HepG2 (cell line): ENCODE data around the gene RGS2. TPM values are rescaled to one million over a fixed set of nuclear protein-coding genes. Genes with fewer than 3 reads are reported as not detected.

ENCODE experiments used
- ATF7 ChIP-seq, 2 experiments: fragments of 450-650 bp in 1 of 2; sonication (generic) in 1 of 2; formaldehyde crosslinking in 1 of 2; IDR thresholded peaks; 2 replicates each; pipeline versions ENCODE4 v1.4.0 to v1.6.1; 2016 to 2020; ENCODE audit warnings: antibody characterized with exemption in 1 of 2, mild to moderate bottlenecking in 1 of 2, missing genetic modification reagents in 1 of 2
- CEBPG ChIP-seq: IDR thresholded peaks from 2 replicates; pipeline ENCODE4 v1.6.1; 2016
- REST ChIP-seq, 2 experiments: IDR thresholded peaks; 2 replicates each; pipeline ENCODE4 v1.6.1; 2011 to 2012; ENCODE audit warnings: low read length in 2 of 2, borderline replicate concordance in 1 of 2, low read depth in 1 of 2, mild to moderate bottlenecking in 1 of 2, moderate library complexity in 1 of 2
- SIN3B ChIP-seq: fragments of 150-350 bp; IDR thresholded peaks from 2 replicates; pipeline ENCODE4 v1.6.1; 2014; ENCODE audit warnings: low read length
- YEATS2 ChIP-seq: sonication (generic); formaldehyde crosslinking; IDR thresholded peaks from 2 replicates; pipeline ENCODE4 v1.4.0; 2020; ENCODE audit warnings: missing genetic modification reagents, borderline replicate concordance
- ZBTB20 ChIP-seq: sonication (generic); formaldehyde crosslinking; IDR thresholded peaks from 2 replicates; pipeline ENCODE4 v1.8.1; 2023; ENCODE audit warnings: missing genetic modification reagents, low read depth, mild to moderate bottlenecking, borderline replicate concordance
- ZBTB8A ChIP-seq: sonication (generic); formaldehyde crosslinking; IDR thresholded peaks from 2 replicates; pipeline ENCODE4 v1.4.0; 2020; ENCODE audit warnings: mild to moderate bottlenecking, low read depth, missing genetic modification reagents, borderline replicate concordance
- ZNF282 ChIP-seq: fragments of 450-650 bp; IDR thresholded peaks from 2 replicates; pipeline ENCODE4 v1.6.1; 2018; ENCODE audit not compliant: partially characterized antibody
- ZNF337 ChIP-seq: sonication (generic); formaldehyde crosslinking; IDR thresholded peaks from 2 replicates; pipeline ENCODE4 v1.5.1; 2020; ENCODE audit warnings: missing genetic modification reagents, low read depth, mild to moderate bottlenecking, borderline replicate concordance
- ZNF556 ChIP-seq: sonication (generic); formaldehyde crosslinking; IDR thresholded peaks from 2 replicates; pipeline ENCODE4 v1.4.0; 2020; ENCODE audit warnings: mild to moderate bottlenecking, missing genetic modification reagents, borderline replicate concordance
- ZNF674 ChIP-seq: sonication (generic); formaldehyde crosslinking; IDR thresholded peaks from 2 replicates; pipeline ENCODE4 v1.5.0; 2020; ENCODE audit warnings: low read depth, mild to moderate bottlenecking, missing genetic modification reagents
- ZNF878 ChIP-seq: sonication (generic); formaldehyde crosslinking; IDR thresholded peaks from 2 replicates; pipeline ENCODE4 v1.8.1; 2023; ENCODE audit warnings: mild to moderate bottlenecking, missing genetic modification reagents, moderate library complexity
- polyA plus RNA-seq, 8 experiments: library from polyadenylated mRNA; depleted of rRNA in 3 of 8; stranded (reverse) in 7 of 8; unstranded in 1 of 8; fragments of >200 nt; fragmentation: Illumina TruSeq in 4 of 8; extraction: Trizol in 4 of 8; gene quantifications; 2 replicates each; pipeline versions ENCODE4 v1.2.1 to v1.2.3, GENCODE V29; 2011 to 2016; ENCODE audit warnings: low read depth in 4 of 8, missing spikeins in 1 of 8, mixed read lengths in 1 of 8; ENCODE audit not compliant: insufficient read depth in 1 of 8
- total RNA-seq, 5 experiments: library from RNA; depleted of rRNA; stranded (reverse); fragments of >200 nt; fragmentation: Illumina TruSeq; extraction: Trizol; gene quantifications; 2 replicates each; pipeline ENCODE4 v1.2.3, GENCODE V29; 2016; ENCODE audit warnings: low read depth in 1 of 5
- TF ChIP-seq, protein P1 (sequence below): sonication (generic); formaldehyde crosslinking; IDR thresholded peaks from 2 replicates; pipeline ENCODE4 v1.5.1; 2020; ENCODE audit warnings: mild to moderate bottlenecking, missing genetic modification reagents, borderline replicate concordance
- TF ChIP-seq, protein P2 (sequence below): sonication (generic); formaldehyde crosslinking; IDR thresholded peaks from 2 replicates; pipeline ENCODE4 v1.4.0; 2020; ENCODE audit warnings: mild to moderate bottlenecking, missing genetic modification reagents
- TF ChIP-seq, protein P3 (sequence below): sonication (generic); formaldehyde crosslinking; IDR thresholded peaks from 2 replicates; pipeline ENCODE4 v1.5.0; 2020; ENCODE audit warnings: missing genetic modification reagents
- TF ChIP-seq, protein P4 (sequence below): sonication (generic); formaldehyde crosslinking; IDR thresholded peaks from 2 replicates; pipeline ENCODE4 v1.9.0; 2022; ENCODE audit warnings: low read depth, missing genetic modification reagents

Gene RGS2
- total and polyA plus RNA-seq, 2 of the 13 experiments (the other 11 are each of a cell fraction or from before 2014, with no cell fraction given), result 0.64 to 1.4 TPM

GRCh38 chr1:192805832-192806323 is 3.0 kb upstream of the RGS2 start (continued):
- TF ChIP-seq, protein P1, sequence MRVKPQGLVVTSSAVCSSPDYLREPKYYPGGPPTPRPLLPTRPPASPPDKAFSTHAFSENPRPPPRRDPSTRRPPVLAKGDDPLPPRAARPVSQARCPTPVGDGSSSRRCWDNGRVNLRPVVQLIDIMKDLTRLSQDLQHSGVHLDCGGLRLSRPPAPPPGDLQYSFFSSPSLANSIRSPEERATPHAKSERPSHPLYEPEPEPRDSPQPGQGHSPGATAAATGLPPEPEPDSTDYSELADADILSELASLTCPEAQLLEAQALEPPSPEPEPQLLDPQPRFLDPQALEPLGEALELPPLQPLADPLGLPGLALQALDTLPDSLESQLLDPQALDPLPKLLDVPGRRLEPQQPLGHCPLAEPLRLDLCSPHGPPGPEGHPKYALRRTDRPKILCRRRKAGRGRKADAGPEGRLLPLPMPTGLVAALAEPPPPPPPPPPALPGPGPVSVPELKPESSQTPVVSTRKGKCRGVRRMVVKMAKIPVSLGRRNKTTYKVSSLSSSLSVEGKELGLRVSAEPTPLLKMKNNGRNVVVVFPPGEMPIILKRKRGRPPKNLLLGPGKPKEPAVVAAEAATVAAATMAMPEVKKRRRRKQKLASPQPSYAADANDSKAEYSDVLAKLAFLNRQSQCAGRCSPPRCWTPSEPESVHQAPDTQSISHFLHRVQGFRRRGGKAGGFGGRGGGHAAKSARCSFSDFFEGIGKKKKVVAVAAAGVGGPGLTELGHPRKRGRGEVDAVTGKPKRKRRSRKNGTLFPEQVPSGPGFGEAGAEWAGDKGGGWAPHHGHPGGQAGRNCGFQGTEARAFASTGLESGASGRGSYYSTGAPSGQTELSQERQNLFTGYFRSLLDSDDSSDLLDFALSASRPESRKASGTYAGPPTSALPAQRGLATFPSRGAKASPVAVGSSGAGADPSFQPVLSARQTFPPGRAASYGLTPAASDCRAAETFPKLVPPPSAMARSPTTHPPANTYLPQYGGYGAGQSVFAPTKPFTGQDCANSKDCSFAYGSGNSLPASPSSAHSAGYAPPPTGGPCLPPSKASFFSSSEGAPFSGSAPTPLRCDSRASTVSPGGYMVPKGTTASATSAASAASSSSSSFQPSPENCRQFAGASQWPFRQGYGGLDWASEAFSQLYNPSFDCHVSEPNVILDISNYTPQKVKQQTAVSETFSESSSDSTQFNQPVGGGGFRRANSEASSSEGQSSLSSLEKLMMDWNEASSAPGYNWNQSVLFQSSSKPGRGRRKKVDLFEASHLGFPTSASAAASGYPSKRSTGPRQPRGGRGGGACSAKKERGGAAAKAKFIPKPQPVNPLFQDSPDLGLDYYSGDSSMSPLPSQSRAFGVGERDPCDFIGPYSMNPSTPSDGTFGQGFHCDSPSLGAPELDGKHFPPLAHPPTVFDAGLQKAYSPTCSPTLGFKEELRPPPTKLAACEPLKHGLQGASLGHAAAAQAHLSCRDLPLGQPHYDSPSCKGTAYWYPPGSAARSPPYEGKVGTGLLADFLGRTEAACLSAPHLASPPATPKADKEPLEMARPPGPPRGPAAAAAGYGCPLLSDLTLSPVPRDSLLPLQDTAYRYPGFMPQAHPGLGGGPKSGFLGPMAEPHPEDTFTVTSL (CRISPR knock-in tag), result no peak
- TF ChIP-seq ZBTB20, result no peak
- TF ChIP-seq ZBTB8A (CRISPR knock-in tag), result no peak
- no peak for TF ChIP-seq ATF7 (IDR thresholded peaks at IDR 0.05)
- TF ChIP-seq ATF7 (CRISPR knock-in tag; IDR thresholded peaks at IDR 0.05), result no peak
- TF ChIP-seq ZNF556 (CRISPR knock-in tag), result no peak
- TF ChIP-seq, protein P2, sequence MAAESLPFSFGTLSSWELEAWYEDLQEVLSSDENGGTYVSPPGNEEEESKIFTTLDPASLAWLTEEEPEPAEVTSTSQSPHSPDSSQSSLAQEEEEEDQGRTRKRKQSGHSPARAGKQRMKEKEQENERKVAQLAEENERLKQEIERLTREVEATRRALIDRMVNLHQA, result no peak
- no peak for TF ChIP-seq ZNF337 (CRISPR knock-in tag)
- no peak for TF ChIP-seq YEATS2 (CRISPR knock-in tag)
- TF ChIP-seq ZNF878, result no peak
- peak; percentile 84 for TF ChIP-seq CEBPG (CRISPR knock-in tag)
- TF ChIP-seq SIN3B, result no peak
- TF ChIP-seq, protein P3, sequence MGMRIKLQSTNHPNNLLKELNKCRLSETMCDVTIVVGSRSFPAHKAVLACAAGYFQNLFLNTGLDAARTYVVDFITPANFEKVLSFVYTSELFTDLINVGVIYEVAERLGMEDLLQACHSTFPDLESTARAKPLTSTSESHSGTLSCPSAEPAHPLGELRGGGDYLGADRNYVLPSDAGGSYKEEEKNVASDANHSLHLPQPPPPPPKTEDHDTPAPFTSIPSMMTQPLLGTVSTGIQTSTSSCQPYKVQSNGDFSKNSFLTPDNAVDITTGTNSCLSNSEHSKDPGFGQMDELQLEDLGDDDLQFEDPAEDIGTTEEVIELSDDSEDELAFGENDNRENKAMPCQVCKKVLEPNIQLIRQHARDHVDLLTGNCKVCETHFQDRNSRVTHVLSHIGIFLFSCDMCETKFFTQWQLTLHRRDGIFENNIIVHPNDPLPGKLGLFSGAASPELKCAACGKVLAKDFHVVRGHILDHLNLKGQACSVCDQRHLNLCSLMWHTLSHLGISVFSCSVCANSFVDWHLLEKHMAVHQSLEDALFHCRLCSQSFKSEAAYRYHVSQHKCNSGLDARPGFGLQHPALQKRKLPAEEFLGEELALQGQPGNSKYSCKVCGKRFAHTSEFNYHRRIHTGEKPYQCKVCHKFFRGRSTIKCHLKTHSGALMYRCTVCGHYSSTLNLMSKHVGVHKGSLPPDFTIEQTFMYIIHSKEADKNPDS (CRISPR knock-in tag), result no peak
- TF ChIP-seq ZNF282, result no peak
- TF ChIP-seq, protein P4, sequence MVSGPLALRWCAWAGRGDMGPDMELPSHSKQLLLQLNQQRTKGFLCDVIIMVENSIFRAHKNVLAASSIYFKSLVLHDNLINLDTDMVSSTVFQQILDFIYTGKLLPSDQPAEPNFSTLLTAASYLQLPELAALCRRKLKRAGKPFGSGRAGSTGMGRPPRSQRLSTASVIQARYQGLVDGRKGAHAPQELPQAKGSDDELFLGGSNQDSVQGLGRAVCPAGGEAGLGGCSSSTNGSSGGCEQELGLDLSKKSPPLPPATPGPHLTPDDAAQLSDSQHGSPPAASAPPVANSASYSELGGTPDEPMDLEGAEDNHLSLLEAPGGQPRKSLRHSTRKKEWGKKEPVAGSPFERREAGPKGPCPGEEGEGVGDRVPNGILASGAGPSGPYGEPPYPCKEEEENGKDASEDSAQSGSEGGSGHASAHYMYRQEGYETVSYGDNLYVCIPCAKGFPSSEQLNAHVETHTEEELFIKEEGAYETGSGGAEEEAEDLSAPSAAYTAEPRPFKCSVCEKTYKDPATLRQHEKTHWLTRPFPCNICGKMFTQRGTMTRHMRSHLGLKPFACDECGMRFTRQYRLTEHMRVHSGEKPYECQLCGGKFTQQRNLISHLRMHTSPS (CRISPR knock-in tag), result no peak
- TF ChIP-seq REST (IDR thresholded peaks at IDR 0.05; ENCODE audit: borderline replicate concordance in 1 of 2, low read depth in 1 of 2, low read length in 2 of 2), result no peak
- TF ChIP-seq ZNF674 (CRISPR knock-in tag), result no peak
